Measurements from ENCODE around the gene COMMD6. TPM values are rescaled to one million over a fixed set of nuclear protein-coding genes. Genes with fewer than 3 reads are reported as not detected.

Gene COMMD6
- total and polyA plus RNA-seq, 2 of the 13 experiments (the other 11 are each of a cell fraction or from before 2014, with no cell fraction given): 97.0 to 164 TPM

- no peaks in the 10 kb centered on the region for H4K20me1 ChIP-seq (ENCODE audit: insufficient read depth, low read length)
- no peaks in the 10 kb centered on the region for H3K36me3 ChIP-seq (replicated peaks in 1 of 2; ENCODE audit: control insufficient read depth in 1 of 2, insufficient read depth in 2 of 2, low read length in 2 of 2)
- no peak overlapping the region for H3K4me3 ChIP-seq (replicated peaks in 1 of 3; ENCODE audit: insufficient read depth in 1 of 3, low read depth in 2 of 3, low read length in 3 of 3)
- no peak overlapping the region for H3K4me2 ChIP-seq (ENCODE audit: low read depth, low read length)
- DNase-seq (ENCODE audit: low spot score): no peak
- CTCF ChIA-PET (ENCODE audit: low intra/inter-chr PET ratio, low total read pairs): no interaction called here
- intact Hi-C loops (cut with micrococcal nuclease; ENCODE audit: unreplicated experiment) (no loop called here), in situ Hi-C loops (cut with HindIII; ENCODE audit: extremely low pct_ligation_motif_present, low pct_unique_long_range_greater_than_20kb) (loop anchor here (10.0 kb wide), 1 partner anchor 167 kb away; no protein-coding TSS in a partner anchor)
- no peaks in the 10 kb centered on the region for H3K27me3 ChIP-seq (ENCODE audit: control insufficient read depth in 1 of 2, insufficient read depth in 2 of 2, low read length in 2 of 2)
- H2AFZ ChIP-seq (ENCODE audit: low read length): no peak overlapping the region
- BruUV-seq (replicated peaks): no TSS peak
- peaks cover 37% of the 10 kb centered on the region for H3K4me1 ChIP-seq (ENCODE audit: insufficient read depth, low read length)
- ATAC-seq: no peak
- POLR2A ChIA-PET: no interaction called here
- 93% methylated on average over 1 of the region's 1 CpG for WGBS (ENCODE audit: low lambda C conversion rate)
- no peak overlapping the region for H3K9ac ChIP-seq (ENCODE audit: insufficient read depth, low read depth, low read length)
- H3K27ac ChIP-seq (ENCODE audit: extremely low read length, insufficient read depth, low read length): no peak overlapping the region
- no peak for FAIRE-seq
- H3K9me3 ChIP-seq (ENCODE audit: low read length): no peaks in the 10 kb centered on the region
- H3K79me2 ChIP-seq (ENCODE audit: insufficient read depth, low read length): peaks cover 6% of the 10 kb centered on the region
- TF ChIP-seq ZNF674 (CRISPR knock-in tag; IDR thresholded peaks at IDR 0.05; ENCODE audit: low read depth) (no peak), FOXA1 (IDR thresholded peaks at IDR 0.05) (no peak), FOXA1 (CRISPR knock-in tag; IDR thresholded peaks at IDR 0.05) (no peak), KDM5A (IDR thresholded peaks at IDR 0.05; ENCODE audit: borderline replicate concordance, low read length) (no peak), ZBTB26 (CRISPR knock-in tag; IDR thresholded peaks at IDR 0.05; ENCODE audit: borderline replicate concordance) (no peak), MLX (CRISPR knock-in tag; IDR thresholded peaks at IDR 0.05) (no peak), TFE3 (CRISPR knock-in tag; IDR thresholded peaks at IDR 0.05) (no peak), HIC2 (CRISPR knock-in tag; IDR thresholded peaks at IDR 0.05; ENCODE audit: low read depth) (no peak), ATF4 (CRISPR knock-in tag; IDR thresholded peaks at IDR 0.05) (no peak), ZNF276 (CRISPR knock-in tag; IDR thresholded peaks at IDR 0.05; ENCODE audit: low read depth) (no peak), REST (IDR thresholded peaks at IDR 0.05; ENCODE audit: borderline replicate concordance in 1 of 2, low read depth in 1 of 2, low read length in 2 of 2) (no peak), ZNF720 (CRISPR knock-in tag; IDR thresholded peaks at IDR 0.05) (no peak), FOXK1 (CRISPR knock-in tag; IDR thresholded peaks at IDR 0.05; ENCODE audit: borderline replicate concordance, low read depth) (no peak)
These were observed 4.3 kb upstream of the COMMD6 start for GRCh38 chr13:75541961-75542360.

Measured in HepG2 (cell line).